Mucosa of descending colon (tissue), 3 donors: ENCODE results near the gene PON2. TPM values are rescaled to one million over a fixed set of nuclear protein-coding genes. Genes with fewer than 3 reads are reported as not detected.

ENCODE experiments used
- ATAC-seq: fragments of 200-7000 bp; cut with Tn5 transposase; one replicate; pipeline ENCODE4 v1.9.1; 2020; ENCODE audit warnings: mild to moderate bottlenecking, moderate library complexity
- DNase-seq, 3 donors: peaks; one replicate each; pipeline ENCODE4 v3.0.0-alpha.2; 2020
- H3K36me3 ChIP-seq: fragments of 200-600 bp; one replicate; pipeline ENCODE4 v1.8.0; 2021; ENCODE audit warnings: low read depth, mild to moderate bottlenecking
- H3K4me1 ChIP-seq: fragments of 200-600 bp; one replicate; pipeline ENCODE4 v1.8.0; 2021; ENCODE audit warnings: low read depth, mild to moderate bottlenecking
- H3K4me3 ChIP-seq: fragments of 200-600 bp; one replicate; pipeline ENCODE4 v1.8.0; 2021; ENCODE audit warnings: mild to moderate bottlenecking
- H3K9me3 ChIP-seq: fragments of 200-600 bp; one replicate; pipeline ENCODE4 v1.8.0; 2021; ENCODE audit warnings: mild to moderate bottlenecking
- intact Hi-C, 2 donors: fragments of 100-400 bp; cut with DNase I in 1 of 2; cut with micrococcal nuclease in 1 of 2; formaldehyde crosslinking; loops; one replicate each; pipeline versions ENCODE4 v1.11.0 to v1.11.1; 2022; cut with DNase I, micrococcal nuclease
- total RNA-seq, 3 donors: library from RNA; stranded (reverse); fragmentation: NEBNext Ultra II Directional in 2 of 3; extraction: Animal tissue kit (Norgen Biotek cat#: 25700) in 2 of 3; gene quantifications; one replicate each; pipeline versions ENCODE4 v1.2.1 to v1.2.4, GENCODE V29; 2021 to 2023
- TF ChIP-seq, protein P1 (sequence below): fragments of 200-600 bp; IDR thresholded peaks from one replicate; pipeline ENCODE4 v1.8.0; 2022; ENCODE audit warnings: antibody characterized with exemption, mild to moderate bottlenecking
- donor health status: DM: no; HTN: no; CAD: no; lungs with moderate emphysema.
- donor health status: DM: no; HTN: no; CAD: no.
- donor health status: DM: no; HTN: yes; CAD: no.

Gene PON2
- total RNA-seq, 3 donors from 2014 or later = 95.9 to 140 (median 129) TPM

DNA sequence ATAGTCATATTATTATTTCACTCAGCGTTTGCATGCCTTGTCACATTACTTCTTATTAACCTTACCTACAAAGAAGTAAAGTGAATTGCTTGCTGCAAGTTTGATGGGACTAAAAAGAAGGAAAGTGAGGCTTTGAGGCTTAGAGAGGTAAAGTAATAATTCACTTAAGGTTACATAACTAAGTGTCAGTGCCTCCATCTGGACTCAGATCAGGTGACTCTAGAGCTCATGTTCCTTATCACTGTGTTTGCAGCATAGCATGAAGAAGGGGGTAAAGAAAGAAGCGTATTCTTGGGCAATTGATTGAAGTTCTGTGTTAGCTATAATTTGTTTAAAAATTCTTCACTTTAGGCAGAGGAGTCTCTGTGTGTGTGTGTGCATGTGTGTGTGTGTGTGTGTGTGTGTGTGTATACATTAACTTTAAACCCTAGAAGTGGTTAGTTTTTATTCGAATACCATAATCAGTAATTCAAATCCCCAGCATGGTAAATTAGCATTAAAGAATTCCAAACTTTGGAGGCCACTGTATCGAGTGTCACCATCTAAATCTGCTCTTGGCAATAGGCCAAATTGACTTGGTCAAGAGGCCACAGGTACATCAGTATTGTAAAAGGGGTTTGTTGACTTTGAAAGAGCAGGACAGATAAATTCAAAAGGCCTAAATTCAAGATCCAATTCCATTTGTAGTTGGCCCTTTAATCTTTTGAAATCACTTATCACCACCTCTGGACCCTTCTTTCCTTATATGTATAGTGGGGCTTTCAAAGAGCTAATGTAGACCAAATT lies 36.5 kb downstream of the PON2 start:
- intact Hi-C loops = no loop called here
- Histone ChIP-seq H3K36me3 (no peaks in the 10 kb centered on the region), H3K4me3 (no peak overlapping the region), H3K4me1 (peaks cover 3% of the 10 kb centered on the region), H3K9me3 (no peaks in the 10 kb centered on the region)
- ATAC-seq (no peak), DNase-seq (no peak)
- TF ChIP-seq, protein P1, sequence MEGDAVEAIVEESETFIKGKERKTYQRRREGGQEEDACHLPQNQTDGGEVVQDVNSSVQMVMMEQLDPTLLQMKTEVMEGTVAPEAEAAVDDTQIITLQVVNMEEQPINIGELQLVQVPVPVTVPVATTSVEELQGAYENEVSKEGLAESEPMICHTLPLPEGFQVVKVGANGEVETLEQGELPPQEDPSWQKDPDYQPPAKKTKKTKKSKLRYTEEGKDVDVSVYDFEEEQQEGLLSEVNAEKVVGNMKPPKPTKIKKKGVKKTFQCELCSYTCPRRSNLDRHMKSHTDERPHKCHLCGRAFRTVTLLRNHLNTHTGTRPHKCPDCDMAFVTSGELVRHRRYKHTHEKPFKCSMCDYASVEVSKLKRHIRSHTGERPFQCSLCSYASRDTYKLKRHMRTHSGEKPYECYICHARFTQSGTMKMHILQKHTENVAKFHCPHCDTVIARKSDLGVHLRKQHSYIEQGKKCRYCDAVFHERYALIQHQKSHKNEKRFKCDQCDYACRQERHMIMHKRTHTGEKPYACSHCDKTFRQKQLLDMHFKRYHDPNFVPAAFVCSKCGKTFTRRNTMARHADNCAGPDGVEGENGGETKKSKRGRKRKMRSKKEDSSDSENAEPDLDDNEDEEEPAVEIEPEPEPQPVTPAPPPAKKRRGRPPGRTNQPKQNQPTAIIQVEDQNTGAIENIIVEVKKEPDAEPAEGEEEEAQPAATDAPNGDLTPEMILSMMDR = no peak

DNA sequence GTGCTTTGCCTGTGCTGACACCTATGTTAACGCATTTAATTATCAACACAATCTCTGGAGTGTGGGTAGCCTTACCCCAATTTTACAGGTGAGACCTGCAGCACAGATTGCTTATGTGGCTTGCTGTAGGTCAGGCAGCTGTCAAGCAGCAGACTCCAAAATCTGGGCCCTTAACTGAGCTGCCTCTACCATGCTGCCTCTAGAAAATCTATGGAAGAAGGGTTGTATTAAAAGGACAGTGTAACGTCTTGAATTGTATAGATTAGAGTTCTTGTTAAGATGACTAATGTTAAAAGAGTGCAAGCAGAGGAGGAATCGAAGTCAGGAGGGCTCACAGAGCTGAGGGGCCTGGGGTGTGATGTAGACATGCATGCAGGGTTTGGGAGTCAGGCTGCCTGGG lies 37.4 kb downstream of the PON2 start:
- no peaks in the 10 kb centered on the region for H3K9me3 ChIP-seq
- ATAC-seq (no peak), DNase-seq (no peak)
- intact Hi-C loops = no loop called here
- no peak overlapping the region for H3K4me3 ChIP-seq
- TF ChIP-seq, protein P1 = no peak
- H3K4me1 ChIP-seq = peaks cover 3% of the 10 kb centered on the region
- H3K36me3 ChIP-seq = no peaks in the 10 kb centered on the region

DNA sequence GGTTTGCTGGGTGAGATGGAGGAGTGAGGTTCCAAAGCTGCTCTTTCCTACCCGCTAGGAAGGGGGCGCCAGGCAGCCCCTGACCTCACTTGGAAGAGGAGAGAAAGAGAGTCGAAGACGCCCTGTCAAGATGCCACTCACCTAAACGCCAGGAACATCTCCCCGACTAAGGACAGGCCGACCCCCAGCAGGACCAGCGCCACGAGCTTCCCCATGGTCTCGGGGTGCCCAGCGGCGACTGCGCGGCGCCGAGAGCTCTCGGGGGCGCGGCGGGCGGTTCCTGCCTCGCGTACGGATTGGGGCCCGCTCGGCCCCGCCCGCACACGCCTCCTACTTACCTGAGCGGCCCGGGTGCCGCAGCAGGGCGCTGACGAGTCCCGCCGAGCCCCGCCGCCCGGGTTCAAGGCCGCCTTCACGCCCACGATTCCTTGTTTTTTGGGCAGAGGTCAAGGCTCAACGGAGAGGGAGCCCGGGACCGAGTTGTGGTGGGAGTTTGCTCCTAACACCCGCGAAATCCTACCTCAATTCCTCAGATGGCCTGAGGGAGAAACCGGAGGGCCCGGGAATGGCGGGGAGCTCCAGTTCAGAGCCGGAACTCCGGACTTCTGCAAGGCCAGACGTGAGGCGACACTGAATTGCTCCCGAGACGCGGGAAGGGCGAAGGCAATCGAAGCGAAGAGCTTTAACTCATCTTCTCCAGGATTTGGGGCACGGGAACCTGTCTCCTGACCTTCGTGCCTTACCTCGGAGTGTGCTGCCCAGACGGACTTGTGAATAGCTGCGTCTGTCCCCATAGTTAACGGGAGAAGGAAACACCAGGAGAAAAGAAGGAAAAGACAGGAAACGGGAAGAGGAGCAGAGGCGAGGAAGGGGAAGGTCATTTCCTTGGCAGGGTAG lies 38.4 kb downstream of the PON2 start, which contains the start of gene PON3:
Gene PON3 (minus strand): TSS at position 240 of the 897 bp plus-strand sequence. CDS start 25 bp downstream, at position 215.
- peak; percentile 96 for ATAC-seq
- H3K9me3 ChIP-seq = no peaks in the 10 kb centered on the region
- no peaks in the 10 kb centered on the region for H3K36me3 ChIP-seq
- DNase-seq = peak; percentile 61 to 74 (median 67)
- intact Hi-C loops = no loop called here
- TF ChIP-seq, protein P1 = no peak
- H3K4me3 ChIP-seq = peak within 1 kb of the TSS; percentile 33
- H3K4me1 ChIP-seq = peaks cover 3% of the 10 kb centered on the region

DNA sequence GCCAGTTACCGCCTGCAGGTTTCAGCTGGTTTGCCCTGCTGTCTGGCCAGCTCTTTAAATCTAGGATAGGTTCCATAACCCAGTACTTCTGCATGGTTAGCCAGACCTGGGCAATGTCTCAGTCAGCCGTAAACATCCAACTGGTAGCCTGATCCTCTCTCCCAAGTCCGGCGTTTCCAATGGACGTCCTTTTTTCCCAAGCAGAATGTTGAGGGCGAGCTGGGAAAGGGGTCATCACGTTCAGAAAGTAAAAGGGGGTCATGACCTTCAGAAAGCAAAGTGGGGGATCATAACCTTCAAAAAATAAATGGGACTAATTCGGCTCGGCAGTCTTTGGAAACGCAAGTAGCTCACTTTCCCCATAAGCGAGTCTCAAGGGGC lies 39.1 kb downstream of the PON2 start:
- no peak overlapping the region for H3K4me3 ChIP-seq
- DNase-seq (no peak), ATAC-seq (no peak)
- intact Hi-C loops = no loop called here
- TF ChIP-seq, protein P1 = no peak
- no peaks in the 10 kb centered on the region for H3K36me3 ChIP-seq
- peaks cover 3% of the 10 kb centered on the region for H3K4me1 ChIP-seq
- no peaks in the 10 kb centered on the region for H3K9me3 ChIP-seq

DNA sequence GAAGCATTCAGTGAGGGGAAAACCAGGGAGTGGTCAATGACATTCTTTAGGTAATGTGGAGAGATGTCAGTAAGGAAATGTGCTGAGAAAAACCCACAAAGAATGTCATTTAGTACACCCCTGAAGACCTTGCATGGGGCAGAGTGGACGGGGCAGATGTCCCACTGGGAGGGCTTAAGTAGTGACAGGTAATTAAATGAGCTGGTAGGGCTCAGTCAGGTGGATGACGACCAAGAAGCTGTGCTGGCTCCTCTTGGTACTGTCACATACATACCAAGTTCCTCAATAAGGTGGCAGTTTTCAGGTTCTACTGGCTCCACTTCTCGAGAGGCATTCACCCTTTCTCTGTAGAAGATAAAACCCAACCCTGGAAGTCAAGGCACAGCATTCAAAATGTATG lies 40.5 kb downstream of the PON2 start:
- no peaks in the 10 kb centered on the region for H3K9me3 ChIP-seq
- DNase-seq = no peak
- intact Hi-C loops = no loop called here

More for the DNA sequence above, 40.5 kb downstream of the PON2 start:
- peaks cover 3% of the 10 kb centered on the region for H3K4me1 ChIP-seq
- TF ChIP-seq, protein P1 = no peak
- no peak for ATAC-seq
- no peaks in the 10 kb centered on the region for H3K36me3 ChIP-seq
- no peak overlapping the region for H3K4me3 ChIP-seq
